ENCODE measurements around the gene SF3A2. TPM values are rescaled to one million over a fixed set of nuclear protein-coding genes. Genes with fewer than 3 reads are reported as not detected.
A peak's percentile ranks its signal among the peaks of the same experiment; 100 is the strongest.
"Not testable (repeated sequence)": the region's sequence is repeated elsewhere in the genome, so short reads cannot be mapped to it uniquely, and the experiment has no call there.

Gene SF3A2
- total RNA-seq, 8 experiments from 2014 or later: 13.1 to 72.6 (median 49.9) TPM

GRCh38 chr19:2197270-2197669 is 39.4 kb upstream of the SF3A2 start:
- Histone ChIP-seq H3K4me3 (no peak overlapping the region), H3K4me1 (replicated peaks in 1 of 2) (peaks cover 2 to 14% of the 10 kb centered on the region in 2 donors), H3K27ac (no peak overlapping the region)
- in situ Hi-C loops (cut with MboI; ENCODE audit: low pct_unique_long_range_greater_than_20kb in 2 of 9, low sequenced_read_pairs in 9 of 9, unreplicated experiment in 9 of 9): no loop called here
- no peak for ATAC-seq (replicated peaks in 6 of 8)
- WGBS, 10 experiments: 86 to 92% (median 90%) methylated on average over 2 to 7 of the region's 15 CpGs; no CpG with 5 or more reads in 7 of the 10 experiments

- in situ Hi-C loops (cut with MboI; ENCODE audit: low pct_unique_long_range_greater_than_20kb in 2 of 9, low sequenced_read_pairs in 9 of 9, unreplicated experiment in 9 of 9): no loop called here
- H3K4me3 ChIP-seq: no peak overlapping the region
- 96 to 100% methylated on average over 2 to 4 of the region's 22 CpGs; no CpG with 5 or more reads in 8 of the 10 experiments for WGBS, 10 experiments
- peaks cover 2 to 14% of the 10 kb centered on the region in 2 donors for H3K4me1 ChIP-seq (replicated peaks in 1 of 2)
- peak in 1 of 8 experiments; percentile 3 for ATAC-seq (replicated peaks in 6 of 8)
- H3K27ac ChIP-seq: peak overlapping the region in 1 of 2 donors; percentile 52
These were observed 38.3 kb upstream of the SF3A2 start for GRCh38 chr19:2198317-2198716.

- ATAC-seq (replicated peaks in 6 of 8): peak in 5 of 8 experiments; percentile 80 to 85 (median 83)
These were observed 37.4 kb upstream of the SF3A2 start for GRCh38 chr19:2199215-2199614.

GRCh38 chr19:2199861-2200623 is 36.6 kb upstream of the SF3A2 start:
- peaks cover 2 to 14% of the 10 kb centered on the region in 2 donors for H3K4me1 ChIP-seq (replicated peaks in 1 of 2)
- H3K4me3 ChIP-seq: no peak overlapping the region
- WGBS, 10 experiments: no CpG with 5 or more reads among the region's 37 CpGs
- H3K27ac ChIP-seq: no peak overlapping the region
- in situ Hi-C loops (cut with MboI; ENCODE audit: low pct_unique_long_range_greater_than_20kb in 2 of 9, low sequenced_read_pairs in 9 of 9, unreplicated experiment in 9 of 9): no loop called here
- ATAC-seq (replicated peaks in 6 of 8): no peak

More at GRCh38 chr19:2199215-2199614, 37.4 kb upstream of the SF3A2 start:
- in situ Hi-C loops (cut with MboI; ENCODE audit: low pct_unique_long_range_greater_than_20kb in 2 of 9, low sequenced_read_pairs in 9 of 9, unreplicated experiment in 9 of 9): no loop called here
- peaks cover 2 to 14% of the 10 kb centered on the region in 2 donors for H3K4me1 ChIP-seq (replicated peaks in 1 of 2)
- no peak overlapping the region for H3K4me3 ChIP-seq
- 60 to 100% (median 75%) methylated on average over 1 to 2 of the region's 18 CpGs; no CpG with 5 or more reads in 6 of the 10 experiments for WGBS, 10 experiments
- peak overlapping the region; percentile 24 to 52 for H3K27ac ChIP-seq

GRCh38 chr19:2200624-2201294 is 35.9 kb upstream of the SF3A2 start:
- H3K4me3 ChIP-seq; in situ Hi-C loops (cut with MboI; ENCODE audit: low pct_unique_long_range_greater_than_20kb in 2 of 9, low sequenced_read_pairs in 9 of 9, unreplicated experiment in 9 of 9); ATAC-seq (replicated peaks in 6 of 8); H3K27ac ChIP-seq: not testable (repeated sequence)
- peaks cover 2 to 14% of the 10 kb centered on the region in 2 donors for H3K4me1 ChIP-seq (replicated peaks in 1 of 2)
- no CpG with 5 or more reads among the region's 50 CpGs for WGBS, 10 experiments

GRCh38 chr19:2201473-2202148 is 35.0 kb upstream of the SF3A2 start:
- ATAC-seq (replicated peaks in 6 of 8): no peak
- Histone ChIP-seq H3K4me3 (no peak overlapping the region), H3K27ac (no peak overlapping the region), H3K4me1 (replicated peaks in 1 of 2) (peaks cover 2 to 14% of the 10 kb centered on the region in 2 donors)
- WGBS, 10 experiments: 66 to 100% (median 93%) methylated on average over 3 to 6 of the region's 21 CpGs; no CpG with 5 or more reads in 6 of the 10 experiments
- in situ Hi-C loops (cut with MboI; ENCODE audit: low pct_unique_long_range_greater_than_20kb in 2 of 9, low sequenced_read_pairs in 9 of 9, unreplicated experiment in 9 of 9): no loop called here

- Histone ChIP-seq H3K4me3 (no peak overlapping the region), H3K4me1 (replicated peaks in 1 of 2) (peaks cover 2 to 14% of the 10 kb centered on the region in 2 donors), H3K27ac (no peak overlapping the region)
- no peak for ATAC-seq (replicated peaks in 6 of 8)
- WGBS, 10 experiments: 94 to 100% (median 97%) methylated on average over 1 to 7 of the region's 15 CpGs; no CpG with 5 or more reads in 6 of the 10 experiments
- in situ Hi-C loops (cut with MboI; ENCODE audit: low pct_unique_long_range_greater_than_20kb in 2 of 9, low sequenced_read_pairs in 9 of 9, unreplicated experiment in 9 of 9): no loop called here
These were observed 34.3 kb upstream of the SF3A2 start for GRCh38 chr19:2202366-2202765.

- in situ Hi-C loops (cut with MboI; ENCODE audit: low pct_unique_long_range_greater_than_20kb in 2 of 9, low sequenced_read_pairs in 9 of 9, unreplicated experiment in 9 of 9): no loop called here
- peaks cover 0 to 2% of the 10 kb centered on the region in 2 donors for H3K4me1 ChIP-seq (replicated peaks in 1 of 2)
- 93% methylated on average over 3 to 5 of the region's 15 CpGs; no CpG with 5 or more reads in 8 of the 10 experiments for WGBS, 10 experiments
- H3K4me3 ChIP-seq: no peak overlapping the region
- no peak overlapping the region for H3K27ac ChIP-seq
- no peak for ATAC-seq (replicated peaks in 6 of 8)
These were observed 29.6 kb upstream of the SF3A2 start for GRCh38 chr19:2207008-2207407.

GRCh38 chr19:2207991-2208860 is 28.4 kb upstream of the SF3A2 start:
- in situ Hi-C loops (cut with MboI; ENCODE audit: low pct_unique_long_range_greater_than_20kb in 2 of 9, low sequenced_read_pairs in 9 of 9, unreplicated experiment in 9 of 9): no loop called here
- no peak overlapping the region for H3K27ac ChIP-seq
- ATAC-seq (replicated peaks in 6 of 8): peak; percentile 52 to 98 (median 78)
- H3K4me3 ChIP-seq: no peak overlapping the region
- peaks cover 0 to 2% of the 10 kb centered on the region in 2 donors for H3K4me1 ChIP-seq (replicated peaks in 1 of 2)
- WGBS, 10 experiments: 0 to 64% methylated on average over 2 to 5 of the region's 36 CpGs; no CpG with 5 or more reads in 8 of the 10 experiments

GRCh38 chr19:2208975-2209374 is 27.6 kb upstream of the SF3A2 start:
- in situ Hi-C loops (cut with MboI; ENCODE audit: low pct_unique_long_range_greater_than_20kb in 2 of 9, low sequenced_read_pairs in 9 of 9, unreplicated experiment in 9 of 9): no loop called here
- WGBS, 10 experiments: 32 to 80% methylated on average over 1 to 5 of the region's 10 CpGs; no CpG with 5 or more reads in 8 of the 10 experiments
- H3K4me1 ChIP-seq (replicated peaks in 1 of 2): peaks cover 0 to 2% of the 10 kb centered on the region in 2 donors
- H3K27ac ChIP-seq: peak overlapping the region in 1 of 2 donors; percentile 16
- H3K4me3 ChIP-seq: no peak overlapping the region
- peak in 3 of 8 experiments; percentile 12 to 49 (median 45) for ATAC-seq (replicated peaks in 6 of 8)

GRCh38 chr19:2209408-2209807 is 27.2 kb upstream of the SF3A2 start:
- H3K4me3 ChIP-seq: no peak overlapping the region
- 98% methylated on average over 8 of the region's 17 CpGs; no CpG with 5 or more reads in 9 of the 10 experiments for WGBS, 10 experiments
- in situ Hi-C loops (cut with MboI; ENCODE audit: low pct_unique_long_range_greater_than_20kb in 2 of 9, low sequenced_read_pairs in 9 of 9, unreplicated experiment in 9 of 9): no loop called here
- H3K27ac ChIP-seq: peak overlapping the region in 1 of 2 donors; percentile 16
- peaks cover 0 to 2% of the 10 kb centered on the region in 2 donors for H3K4me1 ChIP-seq (replicated peaks in 1 of 2)
- ATAC-seq (replicated peaks in 6 of 8): no peak

GRCh38 chr19:2210206-2210605 is 26.4 kb upstream of the SF3A2 start:
- H3K4me3 ChIP-seq: no peak overlapping the region
- 20 to 100% (median 100%) methylated on average over 1 to 2 of the region's 21 CpGs; no CpG with 5 or more reads in 7 of the 10 experiments for WGBS, 10 experiments
- ATAC-seq (replicated peaks in 6 of 8): no peak
- H3K27ac ChIP-seq: no peak overlapping the region
- in situ Hi-C loops (cut with MboI; ENCODE audit: low pct_unique_long_range_greater_than_20kb in 2 of 9, low sequenced_read_pairs in 9 of 9, unreplicated experiment in 9 of 9): no loop called here
- H3K4me1 ChIP-seq (replicated peaks in 1 of 2): peaks cover 0 to 2% of the 10 kb centered on the region in 2 donors
